ENCODE results near the gene EFL1.

The EFL1 gene

GRCh38 chr15:82114660-82115059 lies 147.9 kb downstream of the EFL1 start:
- DNase-seq: no peak

GRCh38 chr15:82113106-82113715 lies 149.3 kb downstream of the EFL1 start:
- no peak for DNase-seq

- no peak for DNase-seq
Observed at GRCh38 chr15:82111918-82112317, 150.6 kb downstream of the EFL1 start.

GRCh38 chr15:82110144-82110543 lies 152.4 kb downstream of the EFL1 start:
- DNase-seq: no peak

- DNase-seq: no peak
Observed at GRCh38 chr15:82108489-82109078, 153.9 kb downstream of the EFL1 start.

GRCh38 chr15:82106679-82107078 lies 155.9 kb downstream of the EFL1 start:
- no peak for DNase-seq

- no peak for DNase-seq
Observed at GRCh38 chr15:82105451-82106215, 156.9 kb downstream of the EFL1 start.

GRCh38 chr15:82103468-82103867 lies 159.1 kb downstream of the EFL1 start:
- no peak for DNase-seq

- no peak for DNase-seq
Observed at GRCh38 chr15:82100111-82100929, 162.2 kb downstream of the EFL1 start.

GRCh38 chr15:82098674-82099073 lies 163.9 kb downstream of the EFL1 start:
- no peak for DNase-seq

- DNase-seq: no peak
Observed at GRCh38 chr15:82095803-82096202, 166.7 kb downstream of the EFL1 start.

- no peak for DNase-seq
Observed at GRCh38 chr15:82093774-82094211, 168.7 kb downstream of the EFL1 start.

GRCh38 chr15:82093325-82093724 lies 169.2 kb downstream of the EFL1 start:
- no peak for DNase-seq

- DNase-seq: no peak
Observed at GRCh38 chr15:82091636-82092140, 170.8 kb downstream of the EFL1 start.

GRCh38 chr15:82086243-82086995 lies 176.1 kb downstream of the EFL1 start:
- no peak for DNase-seq

GRCh38 chr15:82081914-82082762 lies 180.4 kb downstream of the EFL1 start:
- DNase-seq: peak; percentile 76

GRCh38 chr15:82080774-82081173 lies 181.8 kb downstream of the EFL1 start:
- DNase-seq: no peak

Data from left hindlimb (tissue), 1 donor.